Measurements from ENCODE around the gene IGF1R. TPM values are rescaled to one million over a fixed set of nuclear protein-coding genes. Genes with fewer than 3 reads are reported as not detected.
"Not testable (repeated sequence)": the region's sequence is repeated elsewhere in the genome, so short reads cannot be mapped to it uniquely, and the experiment has no call there.

Gene IGF1R
- total RNA-seq, 4 donors from 2014 or later = 39.3 to 97.4 (median 44.7) TPM

DNA sequence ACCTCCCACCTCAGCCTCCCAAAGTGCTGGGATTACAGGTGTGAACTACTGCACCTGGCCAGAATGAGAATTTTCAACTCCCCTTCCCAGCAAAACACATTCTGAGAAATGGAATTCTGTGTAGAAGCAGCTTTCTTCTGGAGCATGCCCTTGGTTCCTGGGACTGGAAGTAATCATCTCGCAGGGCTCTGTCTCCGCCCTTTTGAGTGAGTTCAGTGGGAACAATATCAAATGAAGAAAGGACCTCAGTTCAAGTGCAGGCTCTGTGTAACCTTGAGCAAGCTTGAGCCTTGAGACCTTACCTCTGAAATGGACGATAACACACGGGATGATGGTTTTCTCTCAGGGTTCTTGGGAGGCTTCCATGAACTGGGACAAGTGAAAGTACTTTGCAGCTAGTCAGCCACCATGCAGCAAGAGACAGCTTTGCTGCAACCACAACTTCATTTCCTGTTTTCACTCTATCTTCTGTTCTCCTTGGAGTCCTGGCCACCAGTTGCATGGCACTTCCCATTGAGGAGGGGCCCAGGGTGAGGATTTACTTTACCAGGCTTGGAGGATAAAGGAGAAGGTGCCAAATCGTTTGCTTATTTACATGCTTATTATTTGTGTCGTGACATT is 35.7 kb upstream of the IGF1R start:
- ATAC-seq (ENCODE audit: low FRiP score) (no peak), DNase-seq (ENCODE audit: low spot score) (no peak)
- TF ChIP-seq CTCF (IDR thresholded peaks at IDR 0.05) = no peak

GRCh38 chr15:98614681-98615080 is 33.7 kb upstream of the IGF1R start:
- no peak for DNase-seq (ENCODE audit: low spot score)
- ATAC-seq (ENCODE audit: low FRiP score) = no peak
- TF ChIP-seq CTCF (IDR thresholded peaks at IDR 0.05) = no peak

- no peak for ATAC-seq (ENCODE audit: low FRiP score)
- no peak for TF ChIP-seq CTCF (IDR thresholded peaks at IDR 0.05)
- DNase-seq (ENCODE audit: low spot score) = no peak
These were observed 31.9 kb upstream of the IGF1R start for GRCh38 chr15:98616397-98616796.

DNA sequence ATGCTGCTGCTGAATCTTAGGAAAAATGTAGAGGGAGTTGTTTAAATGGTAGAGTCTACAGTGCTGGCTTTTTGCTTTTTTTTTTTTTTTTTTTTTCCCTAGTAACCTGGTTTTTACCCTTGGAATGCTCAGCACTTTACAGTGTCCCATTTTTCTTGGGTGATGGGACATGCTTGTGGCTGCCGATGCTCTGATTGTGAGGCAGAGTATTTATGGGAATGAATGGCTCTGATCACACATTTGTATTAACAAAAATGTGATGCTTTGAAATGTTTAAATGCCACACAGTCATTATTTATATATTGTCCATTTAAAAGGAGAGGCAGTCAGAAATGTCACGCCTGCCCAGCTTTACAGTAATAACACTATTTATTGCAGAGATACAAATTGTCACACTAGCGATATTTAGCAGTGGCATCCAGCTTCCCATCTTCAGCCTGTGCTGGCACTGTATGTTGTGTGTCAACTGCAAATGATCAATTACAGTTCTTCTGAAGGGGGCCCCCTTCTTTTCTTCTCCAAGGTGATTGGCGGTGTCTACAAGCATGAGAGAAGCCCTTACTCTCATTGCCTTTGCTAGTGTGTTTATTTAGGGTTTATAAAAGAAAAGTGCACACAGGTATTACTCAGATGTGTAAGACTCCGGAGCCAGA is 30.9 kb upstream of the IGF1R start:
- DNase-seq (ENCODE audit: low spot score) = no peak
- TF ChIP-seq CTCF (IDR thresholded peaks at IDR 0.05) = no peak

GRCh38 chr15:98618576-98618975 is 29.8 kb upstream of the IGF1R start:
- not testable (repeated sequence) for DNase-seq (ENCODE audit: low spot score)

More for the DNA sequence above, 30.9 kb upstream of the IGF1R start:
- ATAC-seq (ENCODE audit: low FRiP score) = no peak

DNA sequence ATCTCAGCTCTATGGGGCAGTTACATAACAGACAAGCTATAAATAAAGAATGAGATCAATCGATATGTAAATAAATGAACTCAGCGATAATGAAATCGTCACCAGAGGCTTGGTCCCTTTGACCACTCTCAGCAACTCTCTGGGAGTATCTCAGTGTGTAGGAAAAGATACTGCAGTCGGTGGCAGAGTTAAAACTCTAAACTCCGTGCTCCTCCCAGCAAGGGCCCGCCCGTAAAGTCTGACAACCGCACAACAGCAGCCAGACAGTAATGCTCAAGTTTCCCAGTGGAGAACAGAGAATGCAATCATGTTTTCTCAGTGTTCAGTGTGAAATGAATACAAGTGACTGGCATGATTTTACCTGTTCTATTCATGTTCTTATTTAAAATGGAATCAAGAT is 28.3 kb upstream of the IGF1R start:
- no peak for DNase-seq (ENCODE audit: low spot score)
- no peak for TF ChIP-seq CTCF (IDR thresholded peaks at IDR 0.05)

More at GRCh38 chr15:98618576-98618975, 29.8 kb upstream of the IGF1R start:
- not testable (repeated sequence) for ATAC-seq (ENCODE audit: low FRiP score)

DNA sequence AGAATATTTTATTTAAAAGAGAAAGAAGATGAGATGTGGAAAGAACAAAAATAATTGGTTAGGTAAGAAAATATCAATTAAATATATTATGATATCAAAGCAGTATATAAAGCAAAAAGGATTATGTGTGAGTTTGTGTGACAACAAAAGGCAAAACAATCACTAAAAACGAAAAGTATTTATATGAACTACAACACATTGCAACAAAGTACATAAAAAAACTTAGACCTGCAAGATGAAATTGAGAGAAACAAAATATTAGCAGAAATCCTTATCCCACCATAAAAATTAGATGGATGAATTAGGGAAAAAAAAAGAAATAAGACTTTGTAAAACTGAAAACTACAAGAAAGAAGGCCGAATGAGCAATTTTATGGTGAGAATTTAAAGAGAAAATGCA is 27.3 kb upstream of the IGF1R start:
- no peak for TF ChIP-seq CTCF (IDR thresholded peaks at IDR 0.05)
- DNase-seq (ENCODE audit: low spot score) (no peak), ATAC-seq (ENCODE audit: low FRiP score) (no peak)

More for the DNA sequence above, 28.3 kb upstream of the IGF1R start:
- no peak for ATAC-seq (ENCODE audit: low FRiP score)

Data from omental fat pad (tissue), 4 donors.